Pancreas (tissue), 10 donors: Measurements from ENCODE around the gene DYNC1I1. TPM values are rescaled to one million over a fixed set of nuclear protein-coding genes. Genes with fewer than 3 reads are reported as not detected.

Experiments
- ATAC-seq, 4 donors: fragments of 200-7000 bp; cut with Tn5 transposase; one replicate each; pipeline versions ENCODE4 v1.8.0 to v1.9.1; 2020; ENCODE audit warnings: mild to moderate bottlenecking in 4 of 4, moderate library complexity in 4 of 4
- DNase-seq, 6 donors: peaks; one replicate each; pipeline ENCODE4 v3.0.0-alpha.2; 2020
- FAIRE-seq: peaks from 2 replicates; lab custom pipeline; 2012; peaks lifted over from hg19 to GRCh38; lab: Jason Lieb, UNC
- H3K27ac ChIP-seq, 4 donors: fragments of 200-600 bp; sonication (generic); 1 replicate in 3 of 4; 2 replicates in 1 of 4; pipeline versions ENCODE4 v1.5.0 to v1.8.0; 2020
- H3K27me3 ChIP-seq, 4 donors: fragments of 200-600 bp; one replicate each; pipeline ENCODE4 v1.8.0; 2021
- H3K36me3 ChIP-seq, 3 donors: fragments of 200-600 bp; sonication (generic) in 1 of 3; one replicate each; pipeline versions ENCODE4 v1.5.0 to v1.8.0; 2020 to 2021
- H3K4me1 ChIP-seq, 3 donors: fragments of 200-600 bp; one replicate each; pipeline ENCODE4 v1.8.0; 2021
- H3K4me3 ChIP-seq, 4 donors: fragments of 200-600 bp; sonication (generic) in 2 of 4; one replicate each; pipeline versions ENCODE4 v1.5.0 to v1.8.0; 2020 to 2021
- H3K9me3 ChIP-seq, 4 donors: fragments of 200-600 bp; one replicate each; pipeline ENCODE4 v1.8.0; 2021
- WGBS, 2 donors: extraction: QIAGEN DNeasy Blood & Tissue Kit; methylation state at CpG; one replicate each; pipeline ENCODE4 v1.1.7; 2013; 5-methylcytosine and 5-hydroxymethylcytosine counted together
- intact Hi-C, 3 donors: fragments of 100-400 bp; cut with DNase I; formaldehyde crosslinking; loops; one replicate each; pipeline versions ENCODE4 v1.11.1 to v1.14.2; 2022
- polyA plus RNA-seq, 2 donors: library from polyadenylated mRNA; stranded (reverse); fragments of 200-250 nt; gene quantifications; one replicate each; pipeline ENCODE4 v1.2.3, GENCODE V29; 2013
- total RNA-seq, 6 donors: library from RNA; stranded (reverse); fragmentation: NEBNext Ultra II Directional in 4 of 6; extraction: Animal tissue kit (Norgen Biotek cat#: 25700) in 4 of 6; gene quantifications; one replicate each; pipeline versions ENCODE4 v1.2.1 to v1.2.4, GENCODE V29; 2021 to 2023
- TF ChIP-seq, protein P1 (sequence below), 4 donors: fragments of 200-600 bp; sonication (generic) in 3 of 4; IDR thresholded peaks; one replicate each; pipeline versions ENCODE4 v1.5.0 to v1.8.0; 2021; ENCODE audit warnings: antibody characterized with exemption in 4 of 4
- donor health status: healthy with polysubstance abuse.
- donor health status: DM: no; HTN: no; CAD: no; lungs with moderate emphysema.
- donor health status: DM: no; HTN: no; CAD: no.
- donor health status: control.
- donor health status: control.
- donor health status: Bipolar disorder and iron deficiency.
- donor health status: DM: yes; HTN: yes; CAD: no.
- donor health status: DM: no; HTN: no; CAD: no.
- donor health status: DM: no; HTN: no; CAD: no.
- donor health status: DM: yes; HTN: yes; CAD: no.

DYNC1I1 gene
- total and polyA plus RNA-seq, 8 donors, result 0.71 to 5.5 (median 1.3) TPM

DNA sequence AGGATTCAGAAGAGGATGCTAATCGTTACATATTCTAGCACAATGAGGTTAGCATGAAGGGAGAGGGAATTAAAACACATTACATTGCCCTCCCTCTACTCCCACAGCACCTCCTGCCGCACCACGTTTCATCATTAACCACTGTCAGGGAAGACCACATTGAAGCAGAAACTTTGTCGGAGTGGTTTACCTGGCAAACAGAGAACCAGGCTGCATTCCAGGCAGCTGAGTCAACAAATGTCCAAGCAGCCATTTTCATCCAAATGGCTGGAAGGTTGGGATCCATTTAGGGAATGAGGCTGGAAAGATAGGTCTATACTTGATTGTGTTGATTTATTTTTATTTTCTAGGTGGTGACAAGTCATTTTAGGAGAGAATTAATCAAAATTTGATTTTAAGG is 273.6 kb downstream of the DYNC1I1 start:
- Histone ChIP-seq H3K9me3 (no peaks in the 10 kb centered on the region), H3K4me3 (no peak overlapping the region), H3K4me1 (no peaks in the 10 kb centered on the region), H3K27ac (no peak overlapping the region), H3K36me3 (no peaks in the 10 kb centered on the region), H3K27me3 (no peaks in the 10 kb centered on the region)
- intact Hi-C loops, result no loop called here
- ATAC-seq (peak in 2 of 4 donors; percentile 22 to 44), FAIRE-seq (no peak), DNase-seq (peak in 2 of 6 donors; percentile 11 to 12)
- WGBS, 2 donors, result 25 to 42% methylated on average over 4 of the region's 4 CpGs
- TF ChIP-seq, protein P1, sequence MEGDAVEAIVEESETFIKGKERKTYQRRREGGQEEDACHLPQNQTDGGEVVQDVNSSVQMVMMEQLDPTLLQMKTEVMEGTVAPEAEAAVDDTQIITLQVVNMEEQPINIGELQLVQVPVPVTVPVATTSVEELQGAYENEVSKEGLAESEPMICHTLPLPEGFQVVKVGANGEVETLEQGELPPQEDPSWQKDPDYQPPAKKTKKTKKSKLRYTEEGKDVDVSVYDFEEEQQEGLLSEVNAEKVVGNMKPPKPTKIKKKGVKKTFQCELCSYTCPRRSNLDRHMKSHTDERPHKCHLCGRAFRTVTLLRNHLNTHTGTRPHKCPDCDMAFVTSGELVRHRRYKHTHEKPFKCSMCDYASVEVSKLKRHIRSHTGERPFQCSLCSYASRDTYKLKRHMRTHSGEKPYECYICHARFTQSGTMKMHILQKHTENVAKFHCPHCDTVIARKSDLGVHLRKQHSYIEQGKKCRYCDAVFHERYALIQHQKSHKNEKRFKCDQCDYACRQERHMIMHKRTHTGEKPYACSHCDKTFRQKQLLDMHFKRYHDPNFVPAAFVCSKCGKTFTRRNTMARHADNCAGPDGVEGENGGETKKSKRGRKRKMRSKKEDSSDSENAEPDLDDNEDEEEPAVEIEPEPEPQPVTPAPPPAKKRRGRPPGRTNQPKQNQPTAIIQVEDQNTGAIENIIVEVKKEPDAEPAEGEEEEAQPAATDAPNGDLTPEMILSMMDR (IDR thresholded peaks at IDR 0.05), result no peak

DNA sequence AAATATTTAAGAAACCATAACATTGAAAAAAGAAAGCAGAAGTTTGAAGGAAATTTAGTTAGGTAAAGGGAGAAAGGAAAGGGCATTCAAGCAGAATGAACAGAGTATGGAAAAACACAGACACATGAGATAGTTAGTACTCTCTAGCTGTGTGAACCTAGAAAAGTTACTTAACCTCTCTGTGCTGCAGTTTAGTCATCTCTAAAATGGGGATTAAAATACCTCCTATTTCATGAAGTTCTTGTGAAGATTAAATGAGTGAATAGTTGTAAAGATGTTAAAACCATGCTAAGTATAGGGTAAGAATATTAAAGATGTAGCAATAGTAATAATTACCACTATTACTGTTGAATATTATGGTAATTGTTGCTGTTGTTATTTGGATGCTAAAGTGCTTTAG is 279.9 kb downstream of the DYNC1I1 start:
- intact Hi-C loops, result no loop called here
- FAIRE-seq, result no peak

DNA sequence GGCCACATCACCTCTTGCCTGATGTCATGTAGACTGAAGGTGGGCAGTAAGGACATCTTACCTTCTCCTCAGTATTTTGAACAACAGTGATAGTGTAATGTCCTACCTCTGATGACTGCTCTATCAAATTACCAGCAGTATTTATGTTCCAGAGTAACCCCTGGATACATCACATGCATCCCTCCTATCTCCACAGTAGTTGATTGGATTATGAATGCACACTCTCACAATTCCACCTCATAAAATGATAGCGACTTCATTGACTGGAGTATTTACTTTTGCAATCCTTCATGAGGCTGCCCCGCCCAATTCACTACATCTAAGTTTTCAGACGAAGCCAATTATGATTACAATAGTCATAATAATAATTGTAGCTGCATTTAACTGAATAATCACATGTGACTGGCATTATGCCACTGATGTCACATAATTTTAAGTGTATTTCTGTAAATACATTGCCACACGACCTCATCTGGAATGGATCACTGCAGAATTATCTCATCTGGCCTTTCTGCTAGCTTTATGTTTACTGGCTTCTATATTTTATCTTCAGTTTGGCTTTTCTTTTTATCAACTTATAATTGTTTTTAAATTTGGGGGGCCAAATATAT is 280.6 kb downstream of the DYNC1I1 start:
- FAIRE-seq, result no peak
- intact Hi-C loops, result no loop called here
- 52 to 64% methylated on average over 4 of the region's 4 CpGs for WGBS, 2 donors

More for the DNA sequence above, 279.9 kb downstream of the DYNC1I1 start:
- no peaks in the 10 kb centered on the region for H3K9me3 ChIP-seq
- ATAC-seq, result no peak
- H3K36me3 ChIP-seq, result no peaks in the 10 kb centered on the region
- no peaks in the 10 kb centered on the region for H3K4me1 ChIP-seq
- no peak overlapping the region for H3K4me3 ChIP-seq
- H3K27me3 ChIP-seq, result no peaks in the 10 kb centered on the region
- H3K27ac ChIP-seq, result no peak overlapping the region
- TF ChIP-seq, protein P1 (IDR thresholded peaks at IDR 0.05), result no peak
- DNase-seq, result no peak

DNA sequence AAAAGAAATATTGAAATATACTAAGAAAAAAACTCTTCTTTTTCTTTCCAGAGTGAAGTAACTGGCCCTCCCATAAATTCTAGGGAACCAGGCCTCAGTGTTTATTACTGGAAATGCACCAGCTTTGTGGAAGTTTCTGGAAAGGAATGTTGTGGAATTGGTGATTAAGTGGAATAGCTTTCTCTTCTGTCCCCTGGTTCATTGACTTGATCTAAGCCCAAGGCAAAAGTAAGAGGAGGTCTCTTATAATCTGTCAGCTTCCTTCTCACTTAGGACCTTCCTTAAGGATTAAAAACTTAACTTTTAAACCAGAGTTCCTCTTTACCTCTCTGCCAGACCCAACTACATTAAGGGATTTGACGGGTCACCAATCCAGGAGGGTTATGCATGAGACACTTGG is 283.4 kb downstream of the DYNC1I1 start:
- Histone ChIP-seq H3K4me3 (no peak overlapping the region), H3K9me3 (no peaks in the 10 kb centered on the region), H3K4me1 (no peaks in the 10 kb centered on the region), H3K27me3 (no peaks in the 10 kb centered on the region), H3K27ac (no peak overlapping the region), H3K36me3 (no peaks in the 10 kb centered on the region)
- intact Hi-C loops, result no loop called here
- no peak for FAIRE-seq
- 82 to 86% methylated on average over 1 of the region's 1 CpG for WGBS, 2 donors
- TF ChIP-seq, protein P1 (IDR thresholded peaks at IDR 0.05), result no peak
- DNase-seq, result no peak
- ATAC-seq, result no peak

More for the DNA sequence above, 280.6 kb downstream of the DYNC1I1 start:
- Histone ChIP-seq H3K4me1 (no peaks in the 10 kb centered on the region), H3K4me3 (no peak overlapping the region), H3K9me3 (no peaks in the 10 kb centered on the region), H3K27me3 (no peaks in the 10 kb centered on the region), H3K36me3 (no peaks in the 10 kb centered on the region), H3K27ac (no peak overlapping the region)
- no peak for DNase-seq
- no peak for ATAC-seq
- TF ChIP-seq, protein P1 (IDR thresholded peaks at IDR 0.05), result no peak

DNA sequence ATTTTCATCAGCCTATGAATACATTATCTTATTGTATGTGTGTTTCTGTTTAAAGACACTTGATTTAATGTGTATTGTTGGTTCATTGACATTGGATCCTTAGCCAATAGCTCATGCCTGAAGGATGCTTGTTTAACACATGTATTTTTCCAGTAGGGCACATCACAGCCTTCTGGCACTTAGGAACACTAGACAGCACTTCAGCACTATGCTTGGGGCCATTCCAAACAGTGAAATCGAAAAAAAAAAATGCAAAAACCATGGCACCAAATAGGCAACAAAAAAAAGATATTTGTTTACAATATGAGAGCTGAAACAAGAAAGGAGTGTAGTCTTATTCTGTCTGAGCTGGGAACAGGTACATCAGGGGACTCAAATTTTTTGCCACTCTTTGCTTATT is 286.7 kb downstream of the DYNC1I1 start:
- 28 to 31% methylated on average over 1 of the region's 1 CpG for WGBS, 2 donors

More for the DNA sequence above, 286.7 kb downstream of the DYNC1I1 start:
- no peaks in the 10 kb centered on the region for H3K36me3 ChIP-seq
- H3K4me1 ChIP-seq, result no peaks in the 10 kb centered on the region
- FAIRE-seq, result no peak
- intact Hi-C loops, result no loop called here
- H3K9me3 ChIP-seq, result no peaks in the 10 kb centered on the region
- ATAC-seq, result no peak
- TF ChIP-seq, protein P1 (IDR thresholded peaks at IDR 0.05), result no peak
- no peak for DNase-seq
- H3K27ac ChIP-seq, result no peak overlapping the region
- no peaks in the 10 kb centered on the region for H3K27me3 ChIP-seq
- no peak overlapping the region for H3K4me3 ChIP-seq
